GM19240 (cell line): ENCODE measurements around the gene ANKH.
"Not testable (repeated sequence)": the region's sequence is repeated elsewhere in the genome, so short reads cannot be mapped to it uniquely, and the experiment has no call there.

Experiments
- DNase-seq: peaks from one replicate; pipeline ENCODE4 v3.0.0; 2011; ENCODE audit warnings: low spot score; ENCODE audit not compliant: insufficient read length

The ANKH gene

DNA sequence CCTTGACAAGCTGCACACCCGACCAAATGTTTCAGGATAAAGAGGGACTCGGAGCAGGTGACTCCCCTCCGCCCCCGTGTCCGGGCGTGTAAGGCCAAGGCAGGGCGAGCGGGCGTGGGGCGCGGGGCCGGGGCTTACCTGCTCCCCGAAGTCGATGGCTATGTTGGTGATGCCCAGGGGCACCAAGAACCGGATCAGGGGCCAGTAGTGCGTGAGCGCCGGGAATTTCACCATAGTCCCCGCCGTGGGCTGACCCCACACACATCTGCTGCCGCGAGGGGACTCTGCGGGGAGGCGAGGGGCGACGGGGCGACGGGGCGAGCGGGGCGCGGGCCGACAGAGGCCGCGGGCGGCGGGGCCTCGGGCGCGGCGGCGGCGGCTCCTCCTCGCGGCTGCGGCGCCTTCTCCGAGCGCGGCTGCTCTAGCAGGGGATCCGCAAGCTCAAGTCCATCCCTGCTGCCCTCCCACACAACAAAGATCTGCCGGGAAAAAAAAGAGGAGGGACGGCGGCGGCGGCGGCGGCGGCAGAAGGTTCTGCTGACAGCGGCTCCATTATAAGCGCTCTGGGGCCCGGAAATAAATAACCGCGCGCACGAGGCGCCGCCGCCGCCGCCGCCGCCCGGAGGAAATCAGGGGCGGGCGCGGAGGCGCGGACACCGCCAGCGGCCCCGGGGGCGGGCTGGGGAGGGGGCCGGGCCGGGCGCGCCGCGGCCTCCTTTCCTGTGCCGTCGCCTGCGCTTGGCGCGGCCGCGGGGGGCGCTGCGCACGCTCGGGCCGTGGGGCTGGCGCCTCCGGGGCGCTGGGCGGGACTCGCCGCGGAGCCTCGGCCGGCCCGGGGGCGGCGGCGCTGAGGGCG, at the start of gene ANKH:
ANKH (minus strand) TSS at position 565 of the 856 bp plus-strand sequence; CDS start at position 234, 331 bp downstream.
- peak; percentile 65 for DNase-seq

DNA sequence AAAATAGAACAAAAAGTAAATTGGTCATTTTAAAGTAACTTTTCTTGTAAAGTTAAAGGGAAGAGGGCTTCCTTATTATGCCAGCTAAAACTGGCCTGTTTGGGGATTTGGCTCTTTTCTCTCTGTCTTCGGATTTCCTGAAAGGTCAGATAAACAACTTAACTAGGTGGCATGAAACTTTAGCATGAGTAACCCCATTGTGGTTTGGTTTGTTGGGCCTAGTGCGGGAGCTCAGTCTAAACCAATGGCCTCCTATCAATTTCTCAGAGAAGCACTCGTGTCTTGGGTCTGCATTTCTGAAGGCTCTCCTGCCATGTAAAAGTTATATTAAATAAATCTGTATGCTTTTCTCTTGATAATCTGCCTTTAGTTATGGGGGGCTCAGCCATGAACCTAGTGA, 48.5 kb upstream of the ANKH start:
- no peak for DNase-seq

DNA sequence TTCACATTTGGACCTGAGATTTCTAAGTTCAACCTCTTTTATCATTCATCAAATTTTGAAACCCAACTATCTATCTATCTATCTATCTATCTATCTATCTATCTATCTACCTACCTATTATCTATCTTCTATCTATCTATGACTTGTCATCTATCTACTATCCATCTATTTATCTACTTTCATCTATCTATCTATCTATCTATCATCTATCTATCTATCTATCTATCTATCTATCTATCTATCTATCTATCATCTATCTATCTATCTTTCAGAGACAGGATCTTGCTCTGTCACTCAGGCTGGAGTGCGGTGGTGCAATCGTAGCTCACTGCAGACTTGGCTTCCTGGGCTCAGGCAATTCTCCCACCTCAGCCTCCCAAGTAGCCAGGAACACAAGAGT, 47.5 kb upstream of the ANKH start:
- DNase-seq: not testable (repeated sequence)

DNA sequence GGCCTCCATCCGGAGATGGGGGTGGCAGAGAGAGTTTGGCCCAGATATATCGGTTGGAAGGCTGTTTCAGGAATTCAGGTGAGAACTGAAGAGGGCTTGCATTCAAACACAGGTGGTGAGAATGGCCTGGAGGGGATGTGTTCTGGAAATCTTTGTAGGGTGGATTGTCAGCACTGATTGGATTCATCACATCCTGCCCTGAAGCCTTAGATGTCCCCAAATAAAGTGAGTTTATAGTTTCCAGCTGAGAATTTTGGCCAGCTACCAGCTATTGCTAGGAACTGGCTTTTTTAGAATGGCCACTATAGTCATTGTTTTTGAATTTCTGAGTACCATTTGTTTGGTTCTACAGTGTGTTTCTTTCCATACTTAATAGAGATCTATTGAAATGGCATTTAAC, 46.1 kb upstream of the ANKH start:
- DNase-seq: no peak

DNA sequence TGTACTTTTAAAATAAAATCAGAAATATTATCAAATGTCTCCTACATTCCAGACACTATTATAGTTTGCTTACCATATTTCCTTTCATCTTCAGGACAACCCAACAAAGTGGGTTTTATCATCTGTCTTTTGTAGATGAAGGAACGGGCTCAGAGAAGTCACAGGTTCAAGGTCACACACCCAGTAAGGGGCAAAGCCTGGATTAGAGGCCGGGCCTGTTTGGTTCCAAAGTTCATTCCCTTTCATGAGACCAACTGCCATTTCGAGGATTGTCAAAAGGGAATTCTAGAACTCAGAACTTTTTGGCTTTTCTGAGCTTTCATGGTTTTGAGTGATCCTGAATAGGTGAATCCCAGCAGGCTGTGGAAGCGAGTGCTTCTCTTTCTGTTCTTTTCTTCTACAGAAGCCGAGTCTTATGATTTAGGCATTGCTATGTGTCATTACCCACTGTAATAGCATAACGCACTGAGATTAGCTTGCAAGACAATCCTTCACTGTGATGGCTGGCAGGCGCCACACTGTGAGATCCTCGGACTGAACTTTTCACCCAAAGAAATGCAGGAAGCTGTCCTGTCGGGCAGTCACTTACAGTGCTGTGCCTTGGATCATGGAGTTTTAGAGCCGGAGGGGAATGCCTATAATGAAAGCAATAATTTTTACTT, 43.8 kb upstream of the ANKH start:
- DNase-seq: no peak

DNA sequence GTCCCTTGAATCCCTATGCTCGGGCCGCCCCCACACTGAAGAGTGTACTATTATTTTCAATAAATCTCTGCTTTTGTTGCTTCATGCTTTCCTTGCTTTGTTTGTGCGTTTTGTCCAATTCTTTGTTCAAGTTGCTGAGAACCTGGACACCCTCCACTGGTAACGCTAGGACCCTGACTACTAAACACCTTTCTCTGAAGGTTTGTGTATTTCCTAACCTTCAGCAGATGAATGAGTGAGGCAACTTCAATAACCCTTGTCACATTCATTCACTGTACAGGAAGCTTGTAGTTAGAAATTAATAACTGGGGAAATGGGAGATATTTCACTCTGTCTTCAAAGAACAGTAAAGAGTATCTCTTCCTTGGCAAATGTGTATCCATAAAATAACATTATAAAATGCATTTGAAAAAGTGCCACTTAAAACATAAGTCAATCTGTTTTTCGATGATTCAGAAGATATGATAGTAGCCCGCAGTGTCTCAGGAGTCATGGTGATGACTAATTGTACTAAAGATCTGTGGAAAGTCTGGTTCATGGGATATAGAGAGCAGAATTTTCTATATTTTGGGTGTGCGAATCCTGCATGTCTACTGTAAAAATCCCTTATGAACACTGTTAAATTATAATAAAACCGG, 43.2 kb upstream of the ANKH start:
- DNase-seq: no peak

DNA sequence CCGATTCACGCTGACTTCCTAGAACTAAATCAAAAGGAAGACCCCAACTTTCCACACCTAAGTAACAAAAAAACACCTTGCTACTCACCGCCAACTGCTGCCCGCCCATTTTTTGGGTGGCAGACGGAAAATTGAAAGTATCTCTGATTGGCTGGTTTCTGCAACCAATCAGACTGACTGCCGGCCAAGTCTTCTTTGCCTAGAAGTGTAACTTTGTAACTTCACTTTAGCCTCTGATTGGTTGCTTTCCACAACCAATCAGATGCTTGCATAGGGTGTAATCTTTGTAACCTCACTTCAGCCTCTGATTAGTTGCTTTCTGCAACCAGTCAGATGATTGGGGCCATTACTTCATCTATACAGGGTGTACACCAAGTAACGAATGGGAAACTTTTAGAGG, 42.6 kb upstream of the ANKH start:
- no peak for DNase-seq

DNA sequence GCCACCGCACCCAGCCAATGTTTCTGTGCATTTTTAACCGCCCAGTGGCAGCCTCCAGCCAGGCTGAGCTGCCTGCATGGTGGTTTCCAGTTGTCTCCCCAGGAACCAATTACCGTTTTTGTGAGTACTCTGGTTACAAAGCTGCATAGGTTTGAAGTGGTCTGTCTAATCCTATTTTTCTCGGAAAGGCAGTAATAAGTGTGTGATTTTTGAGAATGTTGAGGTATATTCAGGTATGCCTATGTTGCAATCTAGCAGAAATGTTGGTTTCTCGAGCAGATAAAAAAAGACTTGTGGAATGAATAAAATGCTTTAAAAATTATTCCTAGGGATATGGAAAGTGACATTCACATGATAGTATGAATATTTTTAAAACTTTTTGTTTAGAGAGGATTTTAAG, 41.5 kb upstream of the ANKH start:
- no peak for DNase-seq

DNA sequence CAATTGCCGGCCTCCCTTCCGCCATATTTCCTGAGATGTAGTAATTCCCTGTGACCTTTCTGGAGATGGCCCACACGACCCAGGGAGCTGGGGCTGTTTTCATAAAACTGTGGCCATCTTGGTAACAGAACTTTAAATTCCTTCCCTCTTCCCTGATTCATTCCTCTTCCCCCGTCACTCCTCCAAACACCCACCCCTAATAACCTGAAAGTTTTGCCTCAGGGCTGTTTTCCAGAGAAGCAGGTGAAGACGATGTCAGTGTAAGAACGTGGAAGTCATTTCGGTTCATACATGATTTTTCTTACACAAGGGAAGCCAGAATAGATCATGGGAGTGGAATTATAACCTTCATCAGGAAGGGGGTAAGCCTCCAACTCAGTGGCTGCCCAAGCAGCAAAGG, 40.6 kb upstream of the ANKH start:
- DNase-seq: no peak

DNA sequence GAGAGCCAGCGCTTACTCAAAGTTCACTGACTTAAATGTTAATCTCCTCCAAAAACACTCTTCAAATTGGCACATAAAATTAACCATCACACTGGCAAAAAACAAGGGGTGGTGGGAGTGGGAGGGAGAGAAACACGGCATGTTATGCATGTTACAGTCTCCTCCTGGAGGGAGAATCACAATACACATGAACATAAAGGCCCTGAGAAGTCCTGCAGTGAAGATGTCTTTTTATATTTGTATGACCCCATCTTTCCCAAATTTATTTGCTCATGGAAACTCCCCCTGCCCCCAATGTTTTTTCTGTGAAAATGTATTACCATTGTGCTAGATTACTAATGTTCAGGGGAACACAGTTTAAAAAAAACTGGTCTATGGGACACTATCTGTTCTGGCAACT, 37.8 kb upstream of the ANKH start:
- DNase-seq: no peak

DNA sequence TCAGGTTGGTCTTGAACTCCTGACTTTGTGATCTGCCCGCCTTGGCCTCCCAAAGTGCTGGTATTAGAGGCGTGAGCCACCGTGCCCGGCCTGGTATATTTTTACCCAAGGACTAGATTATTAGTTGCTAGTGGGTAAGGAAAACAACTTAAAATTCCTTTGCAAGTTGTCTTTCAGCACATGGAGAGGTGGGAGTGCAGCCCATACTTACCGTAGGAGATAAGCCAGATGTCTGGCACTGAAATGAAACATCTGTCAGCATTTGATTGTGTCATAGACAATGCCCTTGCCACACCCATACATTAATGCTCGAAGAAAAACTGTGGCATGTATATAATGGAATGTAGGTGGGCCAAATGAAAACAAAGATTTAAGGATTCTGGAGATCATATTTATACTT, 36.6 kb upstream of the ANKH start:
- DNase-seq: no peak

DNA sequence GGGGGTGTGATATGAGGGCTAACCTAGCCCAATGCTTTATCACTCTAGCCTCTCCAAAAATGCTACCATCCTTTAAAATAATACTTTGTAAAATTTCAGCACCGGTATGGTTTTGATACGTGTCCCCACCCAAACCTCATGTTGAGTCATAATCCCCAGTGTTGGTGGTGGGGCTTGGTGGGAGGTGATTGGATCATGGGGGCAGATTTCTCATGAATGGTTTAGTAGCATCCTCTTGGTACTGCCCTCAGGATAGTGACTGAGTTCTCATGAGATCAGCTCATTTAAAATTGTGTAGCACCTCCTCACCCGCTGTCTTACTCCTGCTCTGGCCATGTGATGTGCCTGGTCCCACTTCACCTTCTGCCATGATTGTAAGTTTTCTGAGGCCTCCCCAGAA, 35.0 kb upstream of the ANKH start:
- DNase-seq: no peak

DNA sequence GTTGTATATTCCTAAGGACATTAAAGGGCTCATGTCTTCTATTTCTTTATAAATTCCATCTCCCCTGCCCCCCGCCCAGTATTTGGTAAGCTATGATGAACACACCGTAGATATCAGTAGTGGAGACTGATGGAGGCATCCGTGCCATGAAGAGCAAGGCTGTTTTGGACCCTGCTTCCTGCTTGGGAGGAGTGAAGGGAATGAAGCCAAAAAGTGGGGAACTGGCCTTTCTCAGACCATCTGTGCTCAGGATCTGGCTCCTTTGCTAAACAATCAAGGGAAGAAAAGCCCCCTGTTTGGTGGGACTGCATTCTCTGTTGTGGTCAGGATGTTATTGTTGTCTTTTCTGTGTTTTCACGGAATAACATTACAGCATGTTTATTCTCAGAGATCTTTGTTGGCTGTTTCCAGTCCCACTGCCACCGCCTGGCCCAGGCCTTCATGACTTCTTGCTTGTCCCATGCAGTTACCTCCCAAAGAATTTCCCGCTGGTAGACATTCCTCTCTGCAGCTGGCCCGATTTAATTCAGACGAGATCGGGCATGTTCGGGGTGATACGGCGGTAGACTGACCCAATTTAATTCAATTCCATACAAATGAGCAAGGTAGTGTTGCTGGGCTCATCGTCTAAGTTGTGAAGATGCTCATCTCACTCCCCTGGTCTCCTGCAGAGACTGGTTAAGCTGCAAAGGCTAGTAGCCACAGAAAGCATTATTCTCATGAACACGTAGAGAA, 31.4 kb upstream of the ANKH start:
- DNase-seq: no peak

DNA sequence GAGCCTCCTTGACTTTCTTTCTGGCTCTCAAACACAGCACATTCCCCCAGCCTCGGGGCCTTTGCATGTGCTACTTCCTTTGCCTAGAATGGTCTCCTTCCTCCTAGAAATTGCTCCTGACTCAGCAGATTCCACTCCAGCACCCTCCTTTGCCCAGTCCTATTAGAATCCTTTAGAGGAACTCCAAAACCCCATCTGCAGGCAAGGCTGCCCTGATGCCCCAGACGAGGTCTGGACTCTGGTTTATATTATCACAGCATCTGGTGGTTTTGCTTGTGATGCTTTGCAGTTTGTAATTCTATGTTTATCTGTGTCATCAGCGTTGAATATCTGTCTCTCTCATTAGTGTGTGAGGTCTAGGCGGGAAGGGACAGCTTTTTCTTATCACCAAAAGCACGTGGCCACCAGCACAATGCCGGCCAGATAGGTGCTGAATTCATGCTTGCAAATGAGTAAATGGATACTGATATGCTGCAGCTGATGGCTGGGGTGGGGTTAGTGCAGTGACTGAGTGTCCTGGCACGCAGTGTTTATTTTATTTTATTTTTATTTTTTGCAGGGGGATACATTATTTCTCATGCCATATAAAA, 30.0 kb upstream of the ANKH start:
- DNase-seq: no peak

DNA sequence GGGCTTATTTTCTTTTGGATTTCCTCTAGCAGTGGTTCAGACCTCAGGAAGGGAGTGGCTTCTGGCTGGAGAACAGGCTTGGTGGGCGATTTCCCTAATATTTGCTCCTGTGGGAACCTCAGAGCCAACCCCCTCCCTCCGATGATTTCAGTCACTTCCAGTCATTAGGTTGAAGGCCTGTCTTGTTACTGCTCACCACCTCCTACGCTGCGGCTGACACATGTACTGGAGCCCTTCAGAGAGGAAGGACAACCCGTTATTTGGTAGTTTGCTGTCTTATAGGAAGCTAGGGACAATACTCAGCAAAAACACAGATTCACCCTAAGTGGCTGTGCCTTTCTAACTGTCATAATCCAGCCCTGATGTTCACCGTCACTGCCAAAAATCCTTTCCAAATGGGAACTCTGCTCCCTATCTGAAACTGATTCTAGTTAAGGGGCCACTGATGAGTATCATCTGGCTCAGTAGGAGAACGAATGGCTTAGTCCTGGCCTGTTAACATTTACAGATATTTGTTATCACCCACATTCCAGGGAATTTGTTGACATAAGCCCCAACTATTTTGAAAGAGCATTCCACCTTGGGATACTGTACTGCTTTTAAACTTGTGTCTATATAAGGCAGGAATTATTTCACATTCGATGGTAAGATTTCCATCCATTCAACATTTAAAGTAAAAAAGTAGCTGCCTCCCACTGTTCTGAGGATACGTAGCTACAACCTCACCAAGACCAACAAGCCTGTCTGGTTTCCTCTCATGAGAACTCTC, 29.3 kb upstream of the ANKH start:
- no peak for DNase-seq

DNA sequence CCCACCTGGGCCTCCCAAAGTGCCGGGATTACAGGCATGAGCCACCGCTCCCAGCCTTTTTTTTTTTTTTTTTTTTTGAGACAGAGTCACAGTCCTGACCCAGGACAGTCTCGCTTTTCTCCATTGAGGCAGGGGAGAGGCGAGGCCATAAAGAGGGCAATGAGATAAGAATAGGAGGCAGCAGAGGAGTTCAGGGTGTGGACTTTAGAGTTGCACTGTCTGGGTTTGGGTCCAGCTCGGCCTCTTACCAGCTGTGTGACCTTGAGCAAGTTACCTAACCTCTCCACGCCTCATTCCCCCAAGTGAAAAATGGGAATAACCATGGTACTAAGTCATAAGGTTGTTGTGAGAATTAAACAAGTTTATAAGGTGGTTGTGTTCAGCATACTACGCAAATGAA, 24.6 kb upstream of the ANKH start:
- DNase-seq: no peak

DNA sequence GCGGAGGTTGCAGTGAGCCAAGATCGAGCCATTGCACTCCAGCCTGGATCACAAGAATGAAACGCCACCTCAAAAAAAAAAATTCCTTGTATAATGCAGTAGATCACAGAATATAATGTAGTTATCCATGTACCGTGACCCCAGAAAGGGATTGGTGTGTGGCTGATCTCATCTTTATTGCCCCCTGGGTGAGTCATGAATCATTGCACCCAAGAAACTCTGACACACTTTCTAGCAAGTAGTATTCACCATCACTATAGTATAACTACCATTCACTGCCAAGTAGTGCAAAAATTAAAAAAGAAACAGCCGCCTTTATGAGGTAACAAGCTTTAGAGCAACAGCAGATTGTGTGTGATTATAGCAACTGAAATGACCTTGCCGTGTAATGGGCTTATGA, 23.7 kb upstream of the ANKH start:
- DNase-seq: no peak

DNA sequence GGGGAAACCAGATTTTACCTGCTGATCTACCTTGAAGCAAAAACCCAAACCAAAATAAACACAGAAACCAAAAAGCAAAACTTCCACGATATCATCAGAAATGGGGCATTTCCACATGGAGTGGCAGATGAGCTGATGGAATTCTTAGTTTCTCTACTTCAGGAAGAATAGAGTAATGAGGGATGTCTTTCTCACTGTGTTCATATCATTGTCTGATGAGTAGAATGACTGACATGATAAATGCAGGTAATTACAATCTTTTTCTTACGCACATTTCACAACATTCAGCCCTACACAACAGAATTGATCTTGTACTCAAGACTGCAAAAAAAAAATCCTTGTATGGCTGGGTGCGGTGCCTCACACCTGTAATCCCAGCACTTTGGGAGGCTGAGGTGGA, 23.2 kb upstream of the ANKH start:
- DNase-seq: no peak

DNA sequence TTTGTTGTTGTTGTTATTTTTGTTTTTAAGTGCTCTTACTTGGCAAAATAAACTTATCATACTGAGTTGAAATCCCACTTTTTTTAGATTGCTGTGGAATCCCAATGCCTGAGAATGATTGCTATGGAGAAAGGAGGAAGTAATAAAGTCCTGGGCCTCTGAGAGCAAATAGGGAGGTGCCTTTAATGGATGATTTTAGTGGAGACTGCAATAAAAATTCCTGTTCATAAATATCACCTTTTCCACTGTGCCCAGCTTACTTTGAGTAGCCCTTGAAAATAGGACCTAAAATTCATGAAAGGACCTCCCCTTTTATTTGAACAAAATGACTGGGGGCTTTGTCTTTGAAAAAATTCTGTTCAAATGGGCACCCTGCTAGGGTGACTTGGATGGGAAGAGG, 21.8 kb upstream of the ANKH start:
- no peak for DNase-seq

DNA sequence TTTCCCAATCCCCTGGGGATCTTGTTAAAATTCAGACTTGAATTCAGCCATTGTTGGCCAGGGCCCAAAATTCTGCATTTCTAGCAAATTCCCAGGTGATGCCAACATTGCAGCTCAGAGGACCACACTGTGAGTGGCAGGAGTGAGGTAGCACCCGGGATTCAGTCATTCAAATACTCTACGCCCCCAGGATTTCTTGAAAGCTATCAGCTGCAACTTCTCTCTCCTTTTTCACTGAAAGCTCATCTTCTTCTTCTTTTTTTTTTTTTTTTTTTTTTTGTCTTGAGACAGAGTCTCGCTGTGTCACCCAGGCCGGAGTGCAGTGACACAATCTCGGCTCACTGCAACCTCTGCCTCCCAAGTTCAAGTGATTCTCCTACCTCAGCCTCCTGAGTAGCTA, 19.3 kb upstream of the ANKH start:
- DNase-seq: no peak
